ENCODE results near the gene TBCE. TPM values are rescaled to one million over a fixed set of nuclear protein-coding genes. Genes with fewer than 3 reads are reported as not detected.

The TBCE gene
- total and polyA plus RNA-seq, 9 of the 15 experiments (the other 6 are each of a cell fraction or from before 2014, with no cell fraction given): 52.6 to 92.1 (median 82.1) TPM

- Histone ChIP-seq H3K4me2 (ENCODE audit: insufficient read depth, low read length) (no peak overlapping the region), H3K9me3 (replicated peaks; ENCODE audit: control insufficient read depth, insufficient read depth, low read depth, low read length) (no peaks in the 10 kb centered on the region), H3K79me2 (ENCODE audit: control insufficient read depth, insufficient read depth, low read length) (peaks cover 20% of the 10 kb centered on the region; the same call in 2 of the 3 replicates), H3K9me1 (ENCODE audit: control insufficient read depth, insufficient read depth, low read length) (no peaks in the 10 kb centered on the region), H3K4me3 (no peak overlapping the region), H2AFZ (ENCODE audit: low read depth, low read length) (no peak overlapping the region), H3K4me1 (replicated peaks in 1 of 2; ENCODE audit: control insufficient read depth in 2 of 2, insufficient read depth in 2 of 2, low read length in 2 of 2) (peaks cover 0 to 8% of the 10 kb centered on the region in 2 experiments; a peak in 2 of 5 replicates), H4K20me1 (replicated peaks; ENCODE audit: control insufficient read depth, insufficient read depth, low read length) (0 out of 2 replicates have a peak, but pooled peaks cover 8% of the 10 kb centered on the region), H3K9ac (ENCODE audit: insufficient read depth in 1 of 2, low read depth in 2 of 2, low read length in 2 of 2) (no peak overlapping the region), H3K27ac (ENCODE audit: extremely low read depth, low read depth, low read length) (no peak overlapping the region), H3K36me3 (ENCODE audit: control insufficient read depth, insufficient read depth, low read length) (peaks cover 38% of the 10 kb centered on the region; the same call in 2 of the 3 replicates), H3K27me3 (ENCODE audit: control insufficient read depth in 2 of 2, insufficient read depth in 2 of 2, low read length in 2 of 2) (no peaks in the 10 kb centered on the region)
- no peak for FAIRE-seq
- intact Hi-C loops (cut with micrococcal nuclease): no loop called here
- WGBS (ENCODE audit: insufficient coverage, low coverage, missing lambda C conversion rate): 79% methylated on average over 6 of the region's 8 CpGs
- ChIA-PET CTCF (ENCODE audit: low intra/inter-chr PET ratio) (no interaction called here), POLR2A (interaction anchor here (0.8 kb wide), 1 partner anchor 25 kb away, joined by 3 read pairs; no protein-coding TSS in a partner anchor)
- ATAC-seq: no peak; the same call in 2 of the 3 replicates
- DNase-seq (ENCODE audit: extremely low read depth in 1 of 4, low spot score in 3 of 4): no peak
- BruUV-seq (replicated peaks): no TSS peak
- in situ Hi-C loops (cut with MboI): no loop called here
- TF ChIP-seq TSHZ1 (CRISPR knock-in tag; IDR thresholded peaks at IDR 0.05): no peak
- no peak for TF ChIP-seq SMARCC2 (IDR thresholded peaks at IDR 0.05; ENCODE audit: low read depth)
- TF ChIP-seq ARID2 (IDR thresholded peaks at IDR 0.05): no peak
- no peak for TF ChIP-seq PHF8 (IDR thresholded peaks at IDR 0.05; ENCODE audit: borderline replicate concordance, low read length)
- no peak for TF ChIP-seq MCM5 (IDR thresholded peaks at IDR 0.05; ENCODE audit: low read depth)
- TF ChIP-seq ZNF184 (CRISPR knock-in tag; IDR thresholded peaks at IDR 0.05): no peak
- no peak for TF ChIP-seq HMG20A (CRISPR knock-in tag; conservative IDR thresholded peaks at IDR 0.05)
- no peak for TF ChIP-seq FIP1L1 (IDR thresholded peaks at IDR 0.05; ENCODE audit: low read depth, low read length, poor library complexity, severe bottlenecking)
- no peak for TF ChIP-seq AFF4 (CRISPR knock-in tag; IDR thresholded peaks at IDR 0.05)
- no peak for TF ChIP-seq TAF7 (tag; IDR thresholded peaks at IDR 0.05)
- TF ChIP-seq POLR2G (IDR thresholded peaks at IDR 0.05; ENCODE audit: low read depth, low read length): no peak
Observed at GRCh38 chr1:235424092-235424491, 56.9 kb downstream of the TBCE start.
